Activated naive CD8-positive, alpha-beta T cell treated with anti-CD3 and anti-CD28 coated beads for 36 hours (primary cell): ENCODE data around the gene TNS2. TPM values are rescaled to one million over a fixed set of nuclear protein-coding genes. Genes with fewer than 3 reads are reported as not detected.

Experiments used
- DNase-seq: peaks from one replicate; pipeline ENCODE4 v3.0.0; 2021
- H3K27ac Mint-ChIP-seq: one replicate; pipeline ENCODE4 v1.8.0; 2022; ENCODE audit warnings: mild to moderate bottlenecking, moderate library complexity, mixed read lengths
- H3K27me3 Mint-ChIP-seq: one replicate; pipeline ENCODE4 v1.8.0; 2022; ENCODE audit warnings: mild to moderate bottlenecking, mixed read lengths
- H3K36me3 Mint-ChIP-seq: one replicate; pipeline ENCODE4 v1.8.0; 2021; ENCODE audit warnings: mild to moderate bottlenecking, mixed read lengths
- H3K4me1 Mint-ChIP-seq: one replicate; pipeline ENCODE4 v1.8.0; 2021; ENCODE audit warnings: mixed read lengths
- H3K4me3 Mint-ChIP-seq: one replicate; pipeline ENCODE4 v1.8.0; 2022; ENCODE audit warnings: mild to moderate bottlenecking, moderate library complexity, mixed read lengths
- H3K9me3 Mint-ChIP-seq: one replicate; pipeline ENCODE4 v1.8.0; 2022; ENCODE audit warnings: mixed read lengths
- total RNA-seq, 2 experiments: library from RNA; stranded (reverse); gene quantifications; one replicate each; pipeline ENCODE4 v1.2.3, GENCODE V29; 2021

TNS2 gene
- total RNA-seq, 2 experiments from 2014 or later, result 1.5 to 2.6 TPM

- Mint-ChIP-seq H3K4me3 (no peak overlapping the region), H3K27ac (no peak overlapping the region), H3K27me3 (peaks cover 2% of the 10 kb centered on the region), H3K4me1 (peaks cover 24% of the 10 kb centered on the region), H3K36me3 (no peaks in the 10 kb centered on the region), H3K9me3 (no peaks in the 10 kb centered on the region)
- DNase-seq, result no peak
These were observed 1.4 kb downstream of the TNS2 start for GRCh38 chr12:53051058-53051880.

GRCh38 chr12:53051881-53052412, 2.1 kb downstream of the TNS2 start:
- Mint-ChIP-seq H3K36me3 (no peaks in the 10 kb centered on the region), H3K9me3 (no peaks in the 10 kb centered on the region), H3K27ac (no peak overlapping the region), H3K4me3 (no peak overlapping the region), H3K4me1 (peaks cover 20% of the 10 kb centered on the region), H3K27me3 (no peaks in the 10 kb centered on the region)
- DNase-seq, result no peak

- H3K9me3 Mint-ChIP-seq, result no peaks in the 10 kb centered on the region
- H3K27ac Mint-ChIP-seq, result no peak overlapping the region
- H3K4me1 Mint-ChIP-seq, result peaks cover 20% of the 10 kb centered on the region
- DNase-seq, result no peak
- no peak overlapping the region for H3K4me3 Mint-ChIP-seq
- no peaks in the 10 kb centered on the region for H3K36me3 Mint-ChIP-seq
- no peaks in the 10 kb centered on the region for H3K27me3 Mint-ChIP-seq
These were observed 2.8 kb downstream of the TNS2 start for GRCh38 chr12:53052419-53053217.

- Mint-ChIP-seq H3K4me3 (peak overlapping the region; percentile 92), H3K27me3 (no peaks in the 10 kb centered on the region), H3K9me3 (no peaks in the 10 kb centered on the region), H3K4me1 (peaks cover 16% of the 10 kb centered on the region), H3K27ac (peak overlapping the region; percentile 94), H3K36me3 (no peaks in the 10 kb centered on the region)
- peak; percentile 59 for DNase-seq
These were observed 3.6 kb downstream of the TNS2 start for GRCh38 chr12:53053218-53054111.

GRCh38 chr12:53054112-53054878, 4.4 kb downstream of the TNS2 start:
- Mint-ChIP-seq H3K4me3 (peak overlapping the region; percentile 92), H3K27me3 (no peaks in the 10 kb centered on the region), H3K4me1 (peaks cover 9% of the 10 kb centered on the region), H3K27ac (peak overlapping the region; percentile 94), H3K9me3 (no peaks in the 10 kb centered on the region), H3K36me3 (no peaks in the 10 kb centered on the region)
- DNase-seq, result peak; percentile 90

DNA sequence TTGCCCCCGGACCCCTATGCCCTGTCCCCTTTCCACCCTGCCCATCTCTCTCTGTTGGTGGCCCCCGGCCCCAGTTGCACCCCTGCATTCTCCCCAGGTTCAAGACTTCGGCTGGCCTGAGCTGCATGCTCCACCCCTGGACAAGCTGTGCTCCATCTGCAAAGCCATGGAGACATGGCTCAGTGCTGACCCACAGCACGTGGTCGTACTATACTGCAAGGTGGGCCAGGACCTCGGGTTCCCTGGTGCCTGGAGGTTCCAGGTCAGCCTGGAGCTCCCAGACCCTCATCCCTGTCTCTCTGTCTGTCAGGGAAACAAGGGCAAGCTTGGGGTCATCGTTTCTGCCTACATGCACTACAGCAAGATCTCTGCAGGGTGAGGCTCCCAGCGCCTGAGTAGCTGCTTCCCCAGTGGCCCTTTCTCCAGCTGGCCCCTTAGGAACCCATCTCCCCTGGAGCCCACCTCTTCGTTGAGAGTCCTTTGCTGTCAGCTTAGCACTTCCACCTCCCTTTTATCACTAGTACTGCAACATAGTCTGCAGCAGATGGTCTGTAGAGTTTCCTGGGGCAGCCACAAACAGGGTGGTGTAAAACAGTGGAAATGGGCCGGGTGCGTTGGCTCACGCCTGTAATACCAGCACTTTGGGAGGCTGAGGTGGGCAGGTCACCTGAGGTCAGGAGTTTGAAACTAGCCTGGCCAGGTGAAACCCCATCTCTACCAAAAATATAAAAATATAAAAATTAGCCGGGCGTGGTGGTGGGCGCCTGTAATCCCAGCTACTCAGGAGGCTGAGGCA, 5.8 kb downstream of the TNS2 start:
- Mint-ChIP-seq H3K27ac (no peak overlapping the region), H3K27me3 (no peaks in the 10 kb centered on the region), H3K9me3 (no peaks in the 10 kb centered on the region), H3K4me1 (peaks cover 5% of the 10 kb centered on the region), H3K36me3 (no peaks in the 10 kb centered on the region), H3K4me3 (no peak overlapping the region)
- no peak for DNase-seq

GRCh38 chr12:53056296-53056695, 6.4 kb downstream of the TNS2 start:
- Mint-ChIP-seq H3K4me1 (peaks cover 5% of the 10 kb centered on the region), H3K4me3 (no peak overlapping the region), H3K27me3 (no peaks in the 10 kb centered on the region), H3K9me3 (no peaks in the 10 kb centered on the region), H3K27ac (no peak overlapping the region), H3K36me3 (no peaks in the 10 kb centered on the region)
- no peak for DNase-seq

GRCh38 chr12:53056901-53057300, 7.0 kb downstream of the TNS2 start:
- no peak for DNase-seq
- Mint-ChIP-seq H3K9me3 (no peaks in the 10 kb centered on the region), H3K27ac (no peak overlapping the region), H3K27me3 (no peaks in the 10 kb centered on the region), H3K4me3 (no peak overlapping the region), H3K36me3 (no peaks in the 10 kb centered on the region), H3K4me1 (peaks cover 5% of the 10 kb centered on the region)

DNA sequence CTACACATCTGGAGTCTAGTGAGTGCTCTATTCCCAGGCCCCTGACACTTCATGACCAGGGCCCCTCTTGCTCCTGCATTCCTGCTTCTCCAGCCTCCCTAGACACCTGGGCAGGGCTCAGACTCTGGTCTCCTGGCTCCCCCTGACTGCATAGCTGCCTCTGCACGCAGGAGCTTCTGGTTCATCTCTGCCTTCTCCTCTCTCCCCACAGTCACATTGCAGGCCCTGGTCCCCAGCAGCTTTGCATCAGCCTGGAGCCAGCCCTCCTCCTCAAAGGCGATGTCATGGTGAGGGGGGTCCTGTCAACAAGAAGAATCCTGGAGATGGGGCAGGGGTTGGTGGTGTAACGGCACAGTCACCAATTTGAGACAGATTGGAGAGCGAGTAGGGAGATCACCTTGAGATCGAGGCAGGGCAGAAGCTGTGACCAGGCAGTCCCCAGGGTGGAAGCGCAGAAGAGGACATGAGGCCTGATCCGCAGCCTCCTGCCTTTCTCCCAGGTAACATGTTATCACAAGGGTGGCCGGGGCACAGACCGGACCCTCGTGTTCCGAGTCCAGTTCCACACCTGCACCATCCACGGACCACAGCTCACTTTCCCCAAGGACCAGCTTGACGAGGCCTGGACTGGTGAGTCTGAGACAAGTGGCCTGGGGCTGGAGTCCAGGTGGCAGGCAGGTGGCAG, 8.1 kb downstream of the TNS2 start:
- Mint-ChIP-seq H3K4me3 (no peak overlapping the region), H3K9me3 (no peaks in the 10 kb centered on the region), H3K4me1 (peaks cover 5% of the 10 kb centered on the region), H3K27ac (no peak overlapping the region), H3K36me3 (no peaks in the 10 kb centered on the region), H3K27me3 (no peaks in the 10 kb centered on the region)
- DNase-seq, result no peak

DNA sequence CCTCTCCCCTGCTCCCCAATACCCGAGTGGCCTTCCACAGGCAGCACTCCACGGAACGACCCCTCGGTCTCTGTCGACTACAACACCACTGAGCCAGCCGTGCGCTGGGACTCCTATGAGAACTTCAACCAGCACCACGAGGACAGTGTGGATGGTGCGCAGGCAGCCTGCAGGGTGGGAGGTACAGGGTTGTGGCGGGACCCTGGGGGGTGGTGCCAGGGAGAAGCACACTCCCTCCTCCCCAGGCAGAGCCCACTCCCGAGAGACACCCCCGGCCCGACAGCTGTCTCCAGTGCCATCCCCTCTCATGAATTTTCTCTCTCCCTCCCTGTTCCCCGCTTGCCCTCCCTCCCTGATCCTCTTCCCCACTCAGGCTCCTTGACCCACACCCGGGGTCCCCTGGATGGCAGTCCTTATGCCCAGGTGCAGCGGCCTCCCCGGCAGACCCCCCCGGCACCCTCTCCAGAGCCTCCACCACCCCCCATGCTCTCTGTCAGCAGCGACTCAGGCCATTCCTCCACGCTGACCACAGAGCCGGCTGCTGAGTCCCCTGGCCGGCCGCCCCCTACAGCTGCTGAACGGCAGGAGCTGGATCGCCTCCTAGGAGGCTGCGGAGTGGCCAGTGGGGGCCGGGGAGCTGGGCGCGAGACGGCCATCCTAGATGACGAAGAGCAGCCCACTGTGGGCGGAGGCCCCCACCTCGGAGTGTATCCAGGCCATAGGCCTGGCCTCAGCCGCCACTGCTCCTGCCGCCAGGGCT, 9.0 kb downstream of the TNS2 start:
- no peaks in the 10 kb centered on the region for H3K27me3 Mint-ChIP-seq
- H3K36me3 Mint-ChIP-seq, result no peaks in the 10 kb centered on the region
- peaks cover 5% of the 10 kb centered on the region for H3K4me1 Mint-ChIP-seq
- H3K4me3 Mint-ChIP-seq, result no peak overlapping the region
- no peak overlapping the region for H3K27ac Mint-ChIP-seq
- no peak for DNase-seq
- no peaks in the 10 kb centered on the region for H3K9me3 Mint-ChIP-seq

DNA sequence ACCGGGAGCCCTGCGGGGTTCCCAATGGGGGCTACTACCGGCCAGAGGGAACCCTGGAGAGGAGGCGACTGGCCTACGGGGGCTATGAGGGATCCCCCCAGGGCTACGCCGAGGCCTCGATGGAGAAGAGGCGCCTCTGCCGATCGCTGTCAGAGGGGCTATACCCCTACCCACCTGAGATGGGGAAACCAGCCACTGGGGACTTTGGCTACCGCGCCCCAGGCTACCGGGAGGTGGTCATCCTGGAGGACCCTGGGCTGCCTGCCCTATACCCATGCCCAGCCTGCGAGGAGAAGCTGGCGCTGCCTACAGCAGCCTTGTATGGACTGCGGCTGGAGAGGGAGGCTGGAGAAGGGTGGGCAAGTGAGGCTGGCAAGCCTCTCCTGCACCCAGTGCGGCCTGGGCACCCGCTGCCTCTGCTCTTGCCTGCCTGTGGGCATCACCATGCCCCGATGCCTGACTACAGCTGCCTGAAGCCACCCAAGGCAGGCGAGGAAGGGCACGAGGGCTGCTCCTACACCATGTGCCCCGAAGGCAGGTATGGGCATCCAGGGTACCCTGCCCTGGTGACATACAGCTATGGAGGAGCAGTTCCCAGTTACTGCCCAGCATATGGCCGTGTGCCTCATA, 9.7 kb downstream of the TNS2 start:
- no peak for DNase-seq
- Mint-ChIP-seq H3K27me3 (no peaks in the 10 kb centered on the region), H3K4me3 (no peak overlapping the region), H3K27ac (no peak overlapping the region), H3K36me3 (no peaks in the 10 kb centered on the region), H3K9me3 (no peaks in the 10 kb centered on the region), H3K4me1 (no peaks in the 10 kb centered on the region)

- no peaks in the 10 kb centered on the region for H3K27me3 Mint-ChIP-seq
- DNase-seq, result no peak
- H3K36me3 Mint-ChIP-seq, result peaks cover 2% of the 10 kb centered on the region
- no peaks in the 10 kb centered on the region for H3K9me3 Mint-ChIP-seq
- H3K4me1 Mint-ChIP-seq, result no peaks in the 10 kb centered on the region
- H3K4me3 Mint-ChIP-seq, result no peak overlapping the region
- no peak overlapping the region for H3K27ac Mint-ChIP-seq
These were observed 10.3 kb downstream of the TNS2 start for GRCh38 chr12:53060064-53060720.
